GM18508 (cell line): ENCODE measurements around the gene RRAGD.

Experiments used
- ATAC-seq: cut with Tn5 transposase; IDR thresholded peaks from one replicate; pipeline ENCODE4 v1.9.1; 2021; ENCODE audit warnings: moderate number of reproducible peaks; ENCODE audit not compliant: insufficient read depth, unreplicated experiment

The RRAGD gene

GRCh38 chr6:89412071-89413005, at the start of gene RRAGD:
Gene RRAGD (minus strand): TSS chr6:89412273. CDS start chr6:89411993, 280 bp downstream.
- peak; percentile 60 for ATAC-seq

GRCh38 chr6:89460713-89461112, 48.6 kb upstream of the RRAGD start:
- no peak for ATAC-seq

- ATAC-seq: no peak
Observed at GRCh38 chr6:89459501-89459900, 47.4 kb upstream of the RRAGD start.

- ATAC-seq: no peak
Observed at GRCh38 chr6:89458704-89459103, 46.6 kb upstream of the RRAGD start.

- no peak for ATAC-seq
Observed at GRCh38 chr6:89454300-89454699, 42.2 kb upstream of the RRAGD start.

DNA sequence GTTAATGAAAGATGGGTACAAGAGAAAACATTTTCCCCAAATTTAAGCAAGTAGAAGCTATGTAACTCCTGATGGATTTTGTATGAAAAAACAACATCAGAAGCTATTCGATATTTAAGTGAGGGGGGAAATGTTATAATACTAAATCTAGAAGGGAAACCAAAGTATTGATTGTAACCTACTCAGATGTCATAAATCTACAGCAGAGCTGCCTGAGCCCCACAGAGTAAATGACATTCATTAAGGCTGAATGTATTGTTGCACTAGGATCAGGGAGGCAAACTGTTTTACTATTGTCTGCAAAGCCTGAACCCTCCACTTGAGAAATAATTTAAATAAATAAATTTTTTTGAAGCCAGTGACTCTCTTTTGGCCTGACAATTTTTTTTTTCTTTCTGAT, 40.2 kb upstream of the RRAGD start:
- no peak for ATAC-seq

DNA sequence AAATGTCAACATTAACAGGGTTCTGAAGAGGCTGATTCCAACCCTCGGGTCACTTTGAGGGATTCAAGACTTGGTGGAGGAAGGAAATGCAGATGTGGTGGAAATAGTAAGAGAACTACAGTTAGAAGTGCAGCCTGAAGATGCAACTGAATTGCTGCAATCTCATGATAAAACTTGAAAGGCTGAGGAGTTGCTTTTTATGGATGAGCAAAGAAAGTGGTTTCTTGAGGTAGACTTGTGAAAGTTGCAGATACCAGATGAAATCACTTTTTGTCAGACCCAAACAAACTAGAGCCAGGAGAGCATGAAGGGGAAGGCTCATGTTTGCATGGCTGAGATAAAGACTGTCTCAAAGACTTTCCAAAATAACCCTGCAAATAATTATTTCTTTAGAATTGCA, 37.1 kb upstream of the RRAGD start:
- no peak for ATAC-seq

- no peak for ATAC-seq
Observed at GRCh38 chr6:89443658-89444057, 31.6 kb upstream of the RRAGD start.

- ATAC-seq: no peak
Observed at GRCh38 chr6:89440200-89440599, 28.1 kb upstream of the RRAGD start.

- ATAC-seq: no peak
Observed at GRCh38 chr6:89439014-89439413, 26.9 kb upstream of the RRAGD start.

- no peak for ATAC-seq
Observed at GRCh38 chr6:89438248-89438647, 26.2 kb upstream of the RRAGD start.

- no peak for ATAC-seq
Observed at GRCh38 chr6:89436226-89436625, 24.2 kb upstream of the RRAGD start.

GRCh38 chr6:89434954-89435353, 22.9 kb upstream of the RRAGD start:
- ATAC-seq: no peak

GRCh38 chr6:89434150-89434499, 22.1 kb upstream of the RRAGD start:
- no peak for ATAC-seq

DNA sequence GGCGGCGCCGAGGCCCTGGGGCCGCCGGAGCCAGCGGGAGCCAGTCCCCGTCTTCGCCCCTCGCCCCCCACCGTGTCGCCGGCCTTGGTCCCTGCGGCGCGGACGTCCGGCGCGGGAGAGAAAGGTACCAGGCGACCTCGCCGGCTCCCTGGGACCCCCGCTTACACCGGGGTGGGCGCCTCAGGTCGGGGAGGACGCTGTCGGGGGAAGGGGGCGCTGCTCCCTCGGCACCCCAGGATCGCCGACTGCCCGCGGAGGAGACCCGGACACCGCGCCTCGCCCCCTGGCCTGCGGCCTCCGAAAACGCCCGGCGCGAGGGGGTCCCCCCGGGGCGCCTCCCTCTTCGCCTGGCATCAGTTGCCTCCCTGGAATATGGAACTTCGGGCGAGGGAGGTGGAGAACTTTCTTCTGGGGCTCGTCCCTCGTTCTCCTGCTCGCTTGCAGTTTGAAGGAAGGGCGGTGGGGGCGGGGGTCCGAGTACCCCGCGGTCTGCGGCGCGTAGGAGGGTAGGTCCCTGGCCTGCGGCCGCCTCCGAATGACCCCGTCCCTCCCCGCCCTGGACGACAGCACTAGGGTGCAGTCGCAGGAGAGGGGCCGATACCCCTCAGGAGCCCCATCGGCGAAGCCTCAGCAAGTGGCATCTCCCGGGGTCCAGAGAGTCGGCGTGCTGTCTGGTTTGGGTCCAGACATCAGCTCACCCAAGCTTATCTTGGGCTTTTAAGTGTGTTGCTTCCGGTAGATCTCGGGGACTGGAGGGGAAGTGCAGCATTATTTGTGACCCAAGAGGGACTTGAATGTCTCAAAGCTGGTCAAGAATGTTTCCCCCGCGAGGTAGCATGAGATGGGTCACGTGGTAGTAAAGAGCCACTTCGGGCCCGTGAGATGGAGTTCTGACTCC, 21.4 kb upstream of the RRAGD start:
- ATAC-seq: no peak

DNA sequence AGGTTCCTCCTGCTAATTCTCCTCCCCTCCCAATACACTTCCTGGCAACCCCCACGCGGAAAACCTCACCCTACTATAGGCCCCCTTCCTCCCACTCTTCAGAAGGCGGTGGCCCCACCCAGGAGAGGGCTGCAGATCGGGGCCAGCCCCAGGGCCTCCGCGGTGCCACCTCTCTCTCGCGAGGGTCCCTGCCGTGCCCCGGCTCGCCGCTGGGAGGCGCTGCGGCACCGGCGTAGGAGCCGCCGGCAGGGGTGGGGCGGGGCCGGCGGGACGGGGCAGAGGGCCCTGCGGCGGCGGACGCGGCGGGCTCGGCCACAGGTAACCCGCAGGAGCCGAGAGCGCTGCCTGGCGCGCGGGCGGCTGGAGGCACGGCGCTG, 20.8 kb upstream of the RRAGD start, which contains the start of gene ANKRD6:
ANKRD6 (plus strand) TSS at position 278 of the 377 bp plus-strand sequence. CDS start 133,825 bp downstream, outside the sequence.
- no peak for ATAC-seq

DNA sequence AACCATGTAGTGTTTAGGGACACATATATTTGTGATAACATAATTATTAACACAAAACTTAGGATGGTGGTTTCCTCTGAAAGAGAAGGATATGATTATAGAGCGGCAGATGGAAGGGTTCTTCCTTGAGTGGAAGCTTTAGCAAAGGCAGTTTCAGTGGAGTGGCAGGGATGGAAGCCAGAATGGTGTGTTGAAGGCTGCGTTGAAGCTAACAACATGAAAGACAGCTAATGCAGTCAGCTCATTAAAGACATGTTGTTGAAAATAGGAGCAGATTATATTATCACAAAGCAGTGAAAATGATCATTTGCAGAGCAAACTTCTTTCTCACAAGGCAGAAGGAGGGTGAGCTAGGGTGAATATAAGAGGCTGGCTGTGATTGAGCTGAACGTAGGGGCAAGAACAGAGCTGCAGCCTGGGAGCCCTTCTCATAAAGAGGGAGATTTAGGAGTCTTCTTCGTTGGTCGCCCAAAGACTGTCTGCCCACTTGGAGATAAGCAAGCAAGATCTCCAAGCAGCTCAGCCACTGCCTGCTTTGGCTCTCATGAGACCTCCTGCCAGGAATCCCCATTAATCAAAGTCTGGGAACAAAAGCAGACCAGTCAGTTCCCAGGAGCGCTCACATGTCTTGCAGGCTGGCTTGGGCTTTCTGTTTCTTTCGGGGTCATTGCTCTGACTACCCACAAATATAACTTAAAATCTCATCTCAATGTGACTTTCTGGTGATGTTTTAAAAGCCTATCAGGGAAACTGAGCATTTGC, 18.3 kb upstream of the RRAGD start:
- no peak for ATAC-seq

GRCh38 chr6:89416796-89417195, 4.7 kb upstream of the RRAGD start:
- no peak for ATAC-seq

GRCh38 chr6:89415185-89415584, 3.1 kb upstream of the RRAGD start:
- ATAC-seq: no peak

DNA sequence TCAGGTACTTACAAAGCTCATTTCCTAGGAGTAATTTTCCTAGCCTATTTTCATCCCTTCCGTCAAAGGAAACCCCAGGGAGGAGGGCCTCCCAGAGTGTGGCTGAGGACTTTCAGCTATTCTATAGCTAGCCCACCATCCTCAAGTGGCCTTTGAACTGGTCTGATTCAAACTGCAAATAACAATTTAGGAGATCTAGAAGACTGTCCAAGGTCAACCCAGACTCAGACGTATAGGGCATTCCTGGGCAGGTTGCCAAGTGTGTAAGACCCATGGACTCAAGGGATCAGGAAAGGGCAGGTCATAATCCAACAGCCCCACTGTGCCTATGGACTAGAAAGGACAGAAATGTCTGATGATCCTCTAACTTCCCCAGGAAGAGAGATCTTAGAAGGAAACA, 2.1 kb upstream of the RRAGD start:
- no peak for ATAC-seq
